Fibroblast of gingiva (primary cell): ENCODE measurements around the gene NPAT.
"Not testable (repeated sequence)": the region's sequence is repeated elsewhere in the genome, so short reads cannot be mapped to it uniquely, and the experiment has no call there.

ENCODE experiments used
- DNase-seq: peaks from one replicate; pipeline ENCODE4 v3.0.0-alpha.2; 2011; ENCODE audit warnings: low read depth

Gene NPAT

DNA sequence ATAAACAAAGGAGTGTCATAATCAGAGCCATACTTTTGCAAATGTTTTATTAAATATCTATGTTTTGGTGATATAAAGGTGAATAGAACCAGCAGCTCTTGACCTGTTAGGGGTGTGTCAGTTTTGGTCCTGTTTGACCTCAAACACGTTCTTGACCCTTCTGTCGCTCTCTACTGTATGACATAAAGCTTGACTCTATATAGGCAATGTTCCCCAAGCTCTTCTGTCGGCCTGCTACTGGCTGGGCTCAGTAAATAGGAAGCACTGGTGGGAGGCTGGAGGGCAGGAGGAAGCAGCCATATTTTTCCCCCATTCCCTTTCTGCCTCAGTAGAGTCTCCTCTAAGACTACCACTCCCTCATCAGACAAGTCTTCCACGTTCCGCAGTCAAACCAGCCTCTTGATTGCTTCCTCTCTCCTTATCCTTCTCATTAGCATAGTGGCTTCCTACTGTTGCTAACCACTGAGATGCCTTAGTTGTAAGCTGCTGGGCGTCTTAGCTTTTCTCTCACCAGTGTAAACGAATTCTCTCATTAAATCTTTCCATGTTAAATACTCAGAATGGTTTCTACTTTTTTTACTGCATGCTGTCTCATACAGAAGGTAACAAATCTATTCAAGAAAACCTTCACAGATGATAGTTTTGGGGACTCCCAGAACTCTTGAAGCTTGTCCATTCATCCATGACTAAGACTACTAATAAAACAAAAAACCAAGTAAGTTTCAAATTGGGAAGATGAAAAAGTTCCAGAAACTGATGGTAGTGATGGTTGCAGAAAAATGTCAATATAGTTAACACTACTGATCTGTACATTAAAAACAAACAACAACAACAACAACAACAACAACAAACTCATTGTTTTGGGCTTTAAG is 3.3 kb downstream of the NPAT start:
- DNase-seq, result no peak

DNA sequence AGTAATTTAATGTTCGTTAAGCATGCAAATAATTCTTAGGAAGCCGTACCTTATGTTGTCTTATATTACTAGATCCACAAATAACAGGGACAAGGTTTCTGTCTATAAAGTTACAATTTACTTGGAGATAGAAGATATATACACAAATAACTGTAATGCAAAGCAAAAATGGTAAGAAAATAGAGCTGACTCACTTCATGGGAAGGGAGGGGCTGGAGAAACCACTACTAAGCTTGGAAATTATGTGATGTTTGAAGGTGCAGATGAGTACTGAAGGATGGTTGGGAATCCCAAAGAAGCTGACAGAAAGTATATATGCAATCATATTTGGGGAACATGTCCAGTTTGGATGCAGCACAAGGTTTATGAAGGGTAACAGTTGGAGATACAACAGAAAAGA is 4.0 kb downstream of the NPAT start:
- no peak for DNase-seq

DNA sequence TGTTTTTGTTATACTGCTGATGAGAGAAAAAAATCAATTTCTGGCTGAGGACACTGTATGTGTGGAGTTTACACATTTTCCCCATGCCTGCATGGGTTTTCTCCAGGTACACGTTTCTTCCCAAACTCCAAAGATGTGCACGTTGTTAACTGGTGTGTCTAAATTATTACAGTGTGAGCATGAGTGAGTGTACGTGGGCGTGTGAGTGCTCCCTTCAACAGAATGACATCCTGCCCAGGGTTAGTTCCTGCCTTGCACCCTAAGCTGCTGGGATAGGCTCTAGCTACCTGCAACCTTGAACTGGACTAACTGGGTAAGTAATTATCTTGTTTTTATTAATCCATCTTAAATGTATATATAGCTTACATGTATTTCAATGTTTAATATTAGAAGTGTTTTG is 5.5 kb downstream of the NPAT start:
- DNase-seq, result no peak

DNA sequence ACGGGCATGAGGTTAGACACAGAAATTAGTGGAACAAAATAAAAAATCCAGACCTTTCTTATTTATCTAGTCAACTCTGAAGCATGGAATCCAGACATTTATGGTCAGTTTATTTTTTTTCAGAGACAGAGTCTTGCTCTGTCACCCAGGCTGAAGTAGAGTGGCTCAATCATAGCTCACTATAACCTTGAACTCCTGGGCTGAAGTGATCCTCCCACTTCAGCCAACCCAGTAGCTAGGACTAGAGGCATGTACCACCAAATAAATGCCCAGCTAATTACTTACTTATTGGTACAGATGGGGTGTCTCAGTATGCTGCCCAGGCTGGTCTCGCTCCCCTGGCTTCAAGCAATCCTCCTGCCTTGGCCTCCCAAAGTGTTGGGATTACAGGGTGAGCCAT is 8.7 kb downstream of the NPAT start:
- DNase-seq, result no peak

DNA sequence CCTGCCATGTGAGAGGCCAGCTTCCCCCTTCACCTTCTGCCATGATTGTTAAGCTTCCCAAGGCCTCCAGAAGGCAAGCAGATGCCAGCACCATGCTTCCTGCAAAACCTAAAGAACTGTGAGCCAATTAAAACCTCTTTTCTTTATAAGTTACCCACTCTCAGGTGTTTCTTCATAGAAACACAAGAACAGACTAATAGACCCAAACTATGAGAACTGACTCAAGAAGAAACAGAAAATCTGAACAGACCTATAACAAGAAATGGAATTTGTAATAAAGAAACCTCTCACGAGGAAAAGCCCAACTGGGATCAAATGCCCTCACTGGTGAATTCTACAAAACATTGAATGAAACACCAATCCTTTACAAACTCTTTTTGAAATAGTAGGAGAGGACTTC is 12.0 kb downstream of the NPAT start:
- no peak for DNase-seq

DNA sequence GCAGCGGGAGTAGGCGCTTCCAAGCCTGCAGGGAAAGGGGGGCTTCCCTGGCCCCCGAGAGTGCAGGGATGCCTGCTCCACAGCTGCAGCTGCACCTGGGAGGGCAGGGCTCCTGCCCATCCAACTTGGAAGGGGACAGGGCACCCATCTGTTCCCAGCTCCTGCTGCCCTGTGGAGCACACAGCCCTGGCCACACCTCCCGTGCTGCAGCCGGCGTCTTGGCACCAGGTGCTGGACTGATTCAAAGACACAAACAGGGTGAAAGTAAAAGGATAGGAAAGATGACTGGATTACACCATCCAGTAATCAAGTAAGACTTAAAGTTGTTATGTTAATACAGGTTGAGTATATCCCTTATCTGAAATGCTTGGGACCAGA is 14.8 kb downstream of the NPAT start:
- no peak for DNase-seq

DNA sequence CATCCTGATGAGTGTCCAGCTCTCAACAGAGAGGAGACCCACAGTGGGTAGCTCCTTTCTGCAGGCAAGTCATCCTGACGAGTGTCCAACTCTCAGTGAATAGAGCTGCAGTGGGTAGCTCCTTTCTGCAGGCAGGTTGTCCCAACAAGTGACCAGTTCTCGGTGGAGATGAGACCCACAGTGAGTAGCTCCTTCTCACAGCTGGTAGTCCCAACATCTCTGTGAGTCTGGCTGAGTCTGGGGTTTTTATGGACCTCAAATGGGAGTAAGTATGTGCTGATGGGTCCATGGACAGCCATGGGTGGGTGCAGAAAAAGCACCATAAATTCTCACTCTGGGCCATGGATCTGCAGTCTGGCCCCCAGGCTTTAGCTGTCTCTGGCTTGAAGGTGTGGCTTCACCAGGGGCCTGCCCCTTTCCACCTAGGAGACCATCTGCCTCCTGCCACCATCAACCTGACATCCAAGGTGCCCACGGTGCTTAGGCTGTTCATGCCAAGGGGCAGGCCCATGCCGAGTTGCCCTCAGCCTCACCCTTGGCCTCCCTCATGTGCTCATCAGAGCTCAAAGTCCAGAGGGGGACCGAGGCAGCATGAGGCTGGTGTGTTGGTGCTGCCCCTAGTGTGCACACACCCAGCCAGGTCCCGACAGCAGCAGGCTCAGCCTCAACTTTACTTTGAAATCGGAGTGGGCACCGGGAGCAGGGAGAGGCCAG is 15.3 kb downstream of the NPAT start:
- no peak for DNase-seq

DNA sequence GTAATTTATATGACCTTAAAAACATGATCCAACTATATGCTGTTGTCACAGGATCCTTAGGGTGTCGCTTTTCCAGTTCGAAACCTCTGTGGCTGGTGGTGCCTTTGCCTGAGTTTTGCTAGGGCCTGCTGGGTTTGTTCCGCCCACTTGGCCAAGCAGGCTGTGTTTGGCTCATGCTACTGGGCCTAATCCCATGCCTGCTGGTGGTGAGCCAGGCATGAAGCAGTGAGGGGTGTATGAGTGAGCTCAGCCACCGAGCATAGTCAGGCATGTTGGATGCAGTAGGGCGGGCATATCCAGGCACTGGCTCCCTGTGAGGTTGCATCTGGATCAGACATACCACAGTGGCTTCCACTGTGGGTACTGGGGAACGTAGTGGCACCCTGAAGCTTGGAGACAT is 16.3 kb downstream of the NPAT start:
- DNase-seq, result no peak

DNA sequence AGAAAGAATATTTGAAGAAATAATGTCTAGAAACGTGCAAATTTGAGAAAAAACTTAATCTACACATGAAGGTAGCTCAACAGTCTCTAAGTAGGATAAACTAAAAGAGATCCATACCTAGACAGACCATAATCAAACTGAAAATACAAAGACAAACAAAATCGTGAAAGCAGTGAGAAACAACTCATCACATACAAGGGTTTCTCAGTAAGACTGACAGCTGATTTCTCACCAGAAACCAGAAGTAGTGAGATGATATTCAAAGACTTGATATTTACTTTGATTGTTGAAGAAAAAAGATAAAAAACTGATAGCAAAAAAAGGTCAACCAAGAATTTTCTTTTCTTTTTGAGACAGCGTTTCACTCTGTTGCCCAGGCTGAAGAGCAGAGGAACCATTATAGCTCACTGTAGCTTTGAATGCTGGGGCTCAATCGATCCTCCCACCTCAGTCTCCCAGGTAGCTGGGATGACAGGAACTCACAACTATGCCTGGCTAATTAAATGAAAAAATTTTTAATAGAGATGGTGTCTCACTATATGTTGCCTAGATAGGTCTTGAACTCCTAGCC is 17.4 kb downstream of the NPAT start:
- DNase-seq, result no peak

DNA sequence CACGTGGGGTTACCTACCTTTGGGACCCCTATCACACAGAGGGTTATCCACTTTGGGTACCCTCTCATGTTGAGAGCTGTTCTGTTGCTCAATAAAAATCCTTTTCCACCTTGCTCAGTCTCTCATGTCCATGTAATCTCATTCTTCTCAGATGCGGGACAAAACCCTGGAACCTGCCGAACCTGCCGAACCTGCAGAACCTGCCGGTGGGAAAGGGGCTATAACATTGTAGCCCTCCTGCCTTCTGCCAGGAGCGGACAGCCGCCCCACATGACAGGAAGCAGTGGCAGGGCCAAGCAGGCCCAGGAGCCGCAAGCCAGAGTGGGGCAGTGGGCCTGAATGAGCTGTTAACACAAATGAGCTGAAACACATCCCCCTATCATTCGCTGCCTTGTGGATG is 18.1 kb downstream of the NPAT start:
- DNase-seq, result no peak

DNA sequence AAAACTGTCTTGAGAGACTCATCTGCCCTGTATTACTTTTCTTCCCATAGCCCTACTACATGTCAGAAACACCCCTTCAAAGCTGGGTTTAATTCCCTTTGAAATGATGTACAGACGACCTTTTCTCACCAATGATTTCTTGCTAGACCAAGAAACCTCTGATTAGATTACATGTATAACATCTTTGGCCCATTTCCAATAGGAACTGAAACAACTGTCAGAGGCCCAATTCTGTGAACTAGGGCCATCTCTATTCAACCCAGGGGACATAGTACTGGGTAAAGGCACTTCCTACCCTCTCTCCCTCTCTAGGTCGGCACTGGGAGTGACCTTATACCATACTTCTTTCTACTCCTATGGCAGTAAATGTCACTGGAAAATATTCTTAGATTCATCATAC is 19.4 kb downstream of the NPAT start:
- no peak for DNase-seq

DNA sequence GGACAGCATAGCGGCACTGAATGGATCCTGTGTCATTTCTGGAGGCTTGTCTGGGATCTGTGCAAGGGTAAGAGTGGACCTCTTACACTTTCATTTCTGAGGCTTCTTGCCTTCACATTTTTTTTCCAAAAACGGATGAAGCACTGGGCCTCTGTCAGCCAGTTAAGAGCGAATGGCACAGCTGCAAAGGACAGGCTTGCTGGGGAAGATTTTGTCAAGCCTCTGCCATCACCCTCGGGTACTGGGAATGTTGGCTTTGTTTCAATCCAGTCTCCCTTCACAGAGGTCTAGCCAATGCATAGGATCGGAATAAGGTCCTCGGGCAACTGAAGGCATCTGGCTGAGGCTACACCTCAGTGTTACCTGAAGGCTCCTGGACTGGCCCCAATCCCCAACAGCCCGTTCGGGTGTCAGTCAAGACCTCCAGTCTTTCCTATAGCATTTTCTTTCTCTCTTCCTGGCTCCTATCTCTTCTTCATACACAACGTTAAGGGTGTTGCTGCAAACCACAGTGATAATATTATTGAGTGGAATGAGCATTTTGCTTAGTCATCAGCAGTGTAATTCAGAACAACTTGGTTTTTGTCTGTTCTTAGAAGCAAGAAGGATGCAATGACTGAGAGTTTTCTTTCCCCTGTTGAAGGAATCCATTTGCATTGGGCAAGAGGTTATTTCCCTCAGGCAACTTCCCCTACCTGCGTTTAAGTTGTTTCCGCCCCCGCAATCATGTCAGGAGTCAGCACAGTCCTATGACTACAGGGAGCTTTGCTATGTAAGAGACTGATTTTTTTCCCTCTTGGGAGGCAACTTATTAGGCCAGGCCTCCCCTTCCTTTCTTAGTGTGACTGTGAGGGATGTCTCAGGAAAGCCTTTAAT is 22.8 kb downstream of the NPAT start:
- peak; percentile 44 for DNase-seq

DNA sequence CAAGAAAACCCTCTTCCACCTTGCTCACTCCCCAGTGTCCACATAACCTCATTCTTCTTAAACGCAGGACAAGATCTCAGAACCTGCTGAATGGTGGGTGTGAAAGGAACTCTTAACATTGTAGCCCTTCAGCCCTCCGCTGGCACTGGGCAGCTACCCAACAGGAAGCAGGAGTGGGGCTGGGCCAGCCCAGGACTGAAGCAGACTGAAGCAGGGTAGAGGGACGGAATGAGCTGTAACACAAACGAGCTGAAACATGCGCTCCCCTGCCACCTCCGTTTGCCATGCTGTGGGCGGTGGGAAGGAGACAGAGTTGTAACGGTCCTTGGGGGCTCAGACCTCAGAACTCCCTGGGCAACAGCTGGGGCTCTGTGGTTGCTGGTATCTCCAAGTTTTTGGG is 23.6 kb downstream of the NPAT start:
- DNase-seq, result no peak

DNA sequence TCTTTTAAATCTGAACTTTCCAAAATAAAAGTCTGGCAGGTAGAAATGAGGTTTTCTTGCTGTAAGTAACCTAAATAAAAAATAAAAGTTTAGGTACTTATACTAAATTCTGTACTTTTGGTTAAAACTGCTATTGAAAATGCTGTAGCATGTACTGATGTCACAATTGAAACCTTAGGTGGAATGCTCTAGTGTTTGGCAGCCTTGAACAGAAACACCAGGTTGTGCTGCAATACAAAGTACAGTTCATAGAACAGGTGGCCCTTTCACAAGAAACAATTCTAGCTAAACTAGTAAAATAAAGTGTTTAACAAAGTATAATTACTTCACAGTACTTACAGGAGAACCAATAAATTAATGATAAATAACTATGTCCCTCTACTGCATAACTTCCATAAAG is 25.1 kb downstream of the NPAT start:
- no peak for DNase-seq

DNA sequence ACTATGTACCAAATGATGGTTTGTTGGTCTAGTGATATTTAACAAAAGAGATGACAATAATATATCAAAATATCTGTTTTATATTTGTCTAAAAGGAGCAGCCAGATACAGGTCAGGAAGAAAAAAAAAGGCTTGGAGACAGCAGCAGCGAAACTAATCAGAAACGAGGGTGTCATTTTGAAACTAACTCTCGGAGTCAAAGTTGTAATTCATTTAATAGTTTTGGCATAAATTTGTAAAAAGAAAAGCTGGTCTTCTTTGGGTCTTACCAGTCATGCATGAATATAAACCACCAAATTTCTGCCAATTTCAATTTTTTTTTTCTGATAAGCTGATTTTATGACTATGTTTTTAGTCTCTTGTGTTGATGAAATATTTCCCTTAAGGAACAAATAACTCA is 25.5 kb downstream of the NPAT start:
- DNase-seq, result no peak

DNA sequence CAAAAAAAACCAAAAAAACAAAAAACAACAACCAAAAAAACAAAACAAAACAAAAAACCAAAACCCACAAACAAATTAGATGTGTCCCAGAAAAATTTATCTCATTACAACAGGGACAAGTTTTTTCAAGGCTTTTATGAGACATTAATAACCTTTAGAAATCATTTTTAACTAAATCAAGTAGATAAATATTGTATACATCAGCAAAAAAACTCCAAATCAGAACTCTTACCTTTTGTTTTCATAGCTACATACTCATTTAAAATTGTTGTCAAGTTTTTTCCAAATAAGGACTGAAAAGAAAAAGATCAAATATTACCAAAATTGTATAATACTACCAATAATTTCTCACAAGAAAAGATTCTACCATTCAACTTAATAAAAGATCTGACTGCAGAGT is 28.7 kb downstream of the NPAT start:
- DNase-seq, result no peak

DNA sequence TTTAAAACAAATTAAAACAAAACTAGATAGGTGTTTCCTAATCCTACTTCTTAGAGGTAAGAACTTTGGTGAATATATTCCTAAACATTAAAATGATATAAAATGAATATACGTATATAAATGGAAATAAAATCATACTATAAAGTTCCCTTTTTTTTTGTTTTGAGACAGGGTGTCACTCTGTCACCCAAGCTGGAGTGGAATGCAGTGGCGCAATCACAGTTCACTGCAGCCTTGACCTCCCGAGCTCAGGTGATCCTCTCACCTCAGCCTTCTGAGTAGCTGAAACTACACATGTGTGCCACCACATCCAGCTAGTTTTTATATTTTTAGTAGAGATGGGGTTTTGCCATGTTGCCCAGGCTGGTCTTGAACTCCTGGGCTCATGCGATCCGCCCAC is 44.9 kb downstream of the NPAT start:
- no peak for DNase-seq

DNA sequence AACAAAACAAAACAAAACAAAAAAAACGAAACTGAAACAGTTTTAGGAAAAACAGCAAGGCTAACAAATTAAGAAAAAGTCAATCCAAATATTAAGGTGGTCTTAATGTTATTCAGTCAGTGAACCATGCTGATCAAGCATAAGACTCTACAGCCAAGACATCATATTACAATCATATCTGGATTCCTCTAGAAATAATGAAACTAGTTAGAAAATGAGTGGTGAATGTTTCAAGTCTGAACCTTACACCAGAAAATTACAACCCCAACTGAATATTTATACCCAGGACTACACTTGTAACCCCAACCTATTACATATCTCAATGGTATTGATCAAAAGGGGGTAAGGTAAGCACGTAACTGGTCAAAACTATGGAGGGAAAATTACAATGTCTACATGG is 52.3 kb downstream of the NPAT start:
- DNase-seq, result no peak

DNA sequence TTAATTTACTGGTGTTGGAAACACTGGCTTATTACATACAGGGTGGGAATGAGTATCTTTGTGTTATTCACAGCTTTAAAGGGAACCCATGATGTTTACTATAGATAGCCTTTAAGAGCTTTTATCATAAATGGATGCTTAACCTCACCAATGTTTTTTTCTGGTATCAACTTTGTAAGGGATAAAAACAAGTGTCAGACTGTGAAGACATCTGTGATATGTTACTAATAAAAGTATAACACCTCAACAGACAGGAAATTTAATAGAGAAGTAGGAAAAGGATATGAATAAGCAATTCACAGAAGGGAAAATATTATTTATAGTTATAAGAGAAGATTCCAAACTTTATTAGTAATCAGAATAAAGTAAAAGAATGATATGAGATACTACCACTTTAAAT is 54.8 kb downstream of the NPAT start:
- no peak for DNase-seq

DNA sequence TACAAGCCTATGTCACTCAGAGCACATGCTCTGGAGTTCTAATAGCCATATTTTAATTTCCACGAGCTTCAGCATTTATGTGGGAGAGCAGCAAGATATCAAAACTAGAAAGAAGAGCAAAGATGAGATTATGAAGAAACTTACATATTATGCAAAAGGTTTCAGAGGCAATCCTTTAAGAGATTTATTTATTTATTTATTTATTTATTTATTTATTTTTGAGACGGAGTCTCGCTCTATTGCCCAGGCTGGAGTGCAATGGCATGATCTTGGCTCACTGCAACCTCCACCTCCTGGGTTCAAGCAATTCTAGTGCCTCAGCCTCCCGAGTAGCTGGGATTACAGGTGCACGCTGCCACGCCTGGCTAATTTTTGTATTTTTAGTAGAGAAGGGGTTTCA is 59.6 kb downstream of the NPAT start:
- not testable (repeated sequence) for DNase-seq

DNA sequence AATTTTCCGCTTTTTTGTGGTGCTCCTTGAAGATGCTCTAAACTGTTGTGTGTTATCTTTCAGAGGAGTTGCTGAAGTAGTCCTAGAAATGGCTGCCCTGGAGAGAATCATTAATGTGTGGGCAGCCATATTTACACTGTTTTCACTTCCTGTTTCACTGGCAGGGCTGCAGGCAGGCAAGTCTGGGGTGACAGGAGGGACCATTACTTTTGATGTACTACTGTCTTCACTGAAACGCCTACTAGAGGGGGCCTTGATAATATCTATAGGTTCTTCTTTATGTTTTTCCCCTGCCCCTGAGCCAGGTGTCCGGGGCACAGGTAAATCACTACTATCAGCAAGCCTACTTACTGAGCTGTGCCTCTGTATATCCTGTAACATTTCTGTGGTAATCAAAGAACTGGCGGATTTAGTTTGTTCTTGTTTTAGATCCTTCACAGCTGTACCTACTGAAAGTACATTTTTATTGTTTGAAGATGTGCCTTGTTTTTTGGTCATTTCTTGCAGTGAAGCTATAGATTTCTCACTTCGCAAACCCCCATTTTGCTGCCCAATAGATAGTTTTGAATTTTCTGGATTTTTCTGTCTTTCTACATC is 61.4 kb downstream of the NPAT start:
- DNase-seq, result no peak

DNA sequence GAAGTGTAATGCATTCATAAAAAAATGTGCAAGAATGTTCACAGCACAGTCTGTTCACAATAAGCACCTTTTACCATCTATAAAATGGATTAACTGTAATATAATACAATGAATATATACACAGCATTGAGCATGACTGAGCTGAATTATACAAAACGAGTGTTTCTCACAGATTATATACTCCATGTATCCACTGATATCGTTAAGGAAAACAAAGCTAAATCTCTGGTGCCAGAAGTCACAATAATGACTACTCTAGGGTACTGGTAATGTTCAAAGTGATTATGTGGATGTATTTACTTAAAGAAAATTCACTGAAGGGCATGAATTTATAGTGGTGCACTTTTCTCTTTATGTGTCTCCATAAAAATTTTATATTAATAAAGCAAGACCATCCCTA is 67.8 kb downstream of the NPAT start:
- DNase-seq, result no peak
